ENCODE measurements around the gene PCCB.

GRCh38 chr3:136366289-136366688 is 116.1 kb downstream of the PCCB start:
- TF ChIP-seq CTCF (conservative IDR thresholded peaks at IDR 0.05) (no peak), ZFX (IDR thresholded peaks at IDR 0.05) (no peak)
